ENCODE data around the gene PCDHB12.
"Not testable (repeated sequence)": the region's sequence is repeated elsewhere in the genome, so short reads cannot be mapped to it uniquely, and the experiment has no call there.

PCDHB12 gene

GRCh38 chr5:141201126-141201525, 7.4 kb upstream of the PCDHB12 start:
- FAIRE-seq; DNase-seq (ENCODE audit: insufficient read length, low spot score): not testable (repeated sequence)

- not testable (repeated sequence) for DNase-seq (ENCODE audit: insufficient read length, low spot score); FAIRE-seq
These were observed 6.9 kb upstream of the PCDHB12 start for GRCh38 chr5:141201646-141202045.

GRCh38 chr5:141210281-141210680, 1.8 kb downstream of the PCDHB12 start:
- FAIRE-seq, result not testable (repeated sequence)

GRCh38 chr5:141210849-141211248, 2.3 kb downstream of the PCDHB12 start:
- not testable (repeated sequence) for DNase-seq (ENCODE audit: insufficient read length, low spot score); FAIRE-seq

More at GRCh38 chr5:141210281-141210680, 1.8 kb downstream of the PCDHB12 start:
- not testable (repeated sequence) for DNase-seq (ENCODE audit: insufficient read length, low spot score)

- not testable (repeated sequence) for DNase-seq (ENCODE audit: insufficient read length, low spot score); FAIRE-seq
These were observed 5.3 kb downstream of the PCDHB12 start, which contains the start of gene PCDHB13 for GRCh38 chr5:141213656-141214339. Gene PCDHB13 (plus strand): TSS chr5:141213919. CDS start chr5:141214124, 205 bp downstream.

GRCh38 chr5:141214583-141214982, 6.1 kb downstream of the PCDHB12 start:
- not testable (repeated sequence) for FAIRE-seq; DNase-seq (ENCODE audit: insufficient read length, low spot score)

GRCh38 chr5:141215504-141215903, 7.0 kb downstream of the PCDHB12 start:
- not testable (repeated sequence) for DNase-seq (ENCODE audit: insufficient read length, low spot score); FAIRE-seq

GRCh38 chr5:141216035-141216434, 7.5 kb downstream of the PCDHB12 start:
- DNase-seq (ENCODE audit: insufficient read length, low spot score); FAIRE-seq: not testable (repeated sequence)

- FAIRE-seq, result no peak
- DNase-seq (ENCODE audit: insufficient read length, low spot score), result no peak
These were observed 14.7 kb downstream of the PCDHB12 start, which contains the start of gene PCDHB14 for GRCh38 chr5:141223112-141223783. Gene PCDHB14 (plus strand): TSS chr5:141223343. CDS start chr5:141223506, 163 bp downstream.

- DNase-seq (ENCODE audit: insufficient read length, low spot score); FAIRE-seq: not testable (repeated sequence)
These were observed 16.3 kb downstream of the PCDHB12 start for GRCh38 chr5:141224844-141225243.

- DNase-seq (ENCODE audit: insufficient read length, low spot score), result not testable (repeated sequence)
These were observed 16.9 kb downstream of the PCDHB12 start for GRCh38 chr5:141225421-141225820.

GRCh38 chr5:141234109-141234667, 25.7 kb downstream of the PCDHB12 start:
- FAIRE-seq, result no peak
- no peak for DNase-seq (ENCODE audit: insufficient read length, low spot score)

More at GRCh38 chr5:141225421-141225820, 16.9 kb downstream of the PCDHB12 start:
- not testable (repeated sequence) for FAIRE-seq

GRCh38 chr5:141235922-141236321, 27.4 kb downstream of the PCDHB12 start:
- not testable (repeated sequence) for FAIRE-seq; DNase-seq (ENCODE audit: insufficient read length, low spot score)

- FAIRE-seq (no peak), DNase-seq (ENCODE audit: insufficient read length, low spot score) (no peak)
These were observed 28.2 kb downstream of the PCDHB12 start for GRCh38 chr5:141236516-141237313.

GRCh38 chr5:141241496-141241895, 33.0 kb downstream of the PCDHB12 start:
- DNase-seq (ENCODE audit: insufficient read length, low spot score) (no peak), FAIRE-seq (no peak)

GRCh38 chr5:141245250-141245717, 36.8 kb downstream of the PCDHB12 start, which contains the start of gene PCDHB15:
Gene PCDHB15 (plus strand): TSS chr5:141245395. CDS start chr5:141245579, 184 bp downstream.
- no peak for FAIRE-seq
- no peak for DNase-seq (ENCODE audit: insufficient read length, low spot score)

- not testable (repeated sequence) for FAIRE-seq; DNase-seq (ENCODE audit: insufficient read length, low spot score)
These were observed 38.5 kb downstream of the PCDHB12 start for GRCh38 chr5:141246971-141247370.

- not testable (repeated sequence) for FAIRE-seq; DNase-seq (ENCODE audit: insufficient read length, low spot score)
These were observed 38.9 kb downstream of the PCDHB12 start for GRCh38 chr5:141247434-141247833.

GRCh38 chr5:141250576-141250975, 42.1 kb downstream of the PCDHB12 start:
- FAIRE-seq (no peak), DNase-seq (ENCODE audit: insufficient read length, low spot score) (no peak)

GRCh38 chr5:141258464-141258863, 49.9 kb downstream of the PCDHB12 start:
- DNase-seq (ENCODE audit: insufficient read length, low spot score), result no peak
- FAIRE-seq, result no peak

All from GM19239 (cell line).